HTERT RPE-1 (cell line): ENCODE measurements around the gene DYRK1A.

Experiments
- in situ Hi-C: fragments of 300-500 bp; cut with MboI; formaldehyde crosslinking; loops from 4 replicates; pipeline ENCODE4 v1.14.3; 2020; ENCODE audit warnings: low sequenced_read_pairs

Gene DYRK1A

DNA sequence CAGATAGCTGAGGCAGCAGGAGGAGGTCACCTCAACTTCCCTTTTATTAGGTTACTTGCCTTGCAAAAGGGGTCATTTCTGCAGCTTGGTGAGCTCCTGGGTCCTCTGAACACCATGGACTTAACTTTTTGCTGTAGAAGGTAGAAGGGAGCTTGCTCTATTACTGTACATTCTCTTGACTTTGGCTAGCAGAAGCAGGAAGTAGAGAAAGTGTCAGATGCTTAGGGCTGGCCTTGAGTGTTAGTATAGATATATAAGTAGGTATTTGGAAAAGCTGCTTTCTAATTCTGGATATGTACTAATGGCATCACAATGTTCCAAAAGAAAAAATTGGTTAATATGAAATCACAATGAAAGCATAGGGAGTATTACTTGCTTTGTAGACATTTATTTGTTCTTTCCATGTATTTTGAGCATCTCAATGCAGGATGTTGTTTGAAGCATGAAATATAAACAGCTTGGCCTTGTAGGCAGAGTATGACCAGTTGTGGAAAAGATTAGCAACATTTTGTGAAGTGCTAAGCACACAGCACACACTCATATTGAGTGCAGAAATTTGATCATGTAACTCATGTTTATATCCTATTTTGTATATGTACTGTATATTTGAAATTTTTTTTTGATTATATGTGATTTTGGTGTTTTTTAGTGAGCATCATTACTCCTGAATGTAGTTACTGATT lies 108.8 kb downstream of the DYRK1A start:
- in situ Hi-C loops, result no loop called here

DNA sequence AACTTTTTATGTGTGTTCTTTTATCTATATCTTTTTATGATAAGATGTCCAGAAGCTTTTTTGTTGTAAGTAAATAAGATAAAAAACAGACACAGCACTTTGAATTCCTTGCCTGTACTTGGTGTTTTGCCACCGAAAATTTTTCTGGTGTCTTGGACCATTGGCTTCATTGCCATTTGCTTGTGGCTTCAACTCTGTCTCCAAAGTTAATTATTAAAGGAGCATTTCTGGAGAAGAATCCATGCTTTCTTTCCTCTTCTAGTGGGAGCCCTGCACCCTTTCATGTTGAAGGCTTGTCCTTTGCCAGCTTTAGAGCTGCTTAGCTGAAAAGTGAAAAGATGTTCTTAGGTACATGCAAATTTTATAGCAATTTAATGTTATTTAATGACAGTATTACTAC lies 112.2 kb downstream of the DYRK1A start:
- in situ Hi-C loops, result no loop called here

DNA sequence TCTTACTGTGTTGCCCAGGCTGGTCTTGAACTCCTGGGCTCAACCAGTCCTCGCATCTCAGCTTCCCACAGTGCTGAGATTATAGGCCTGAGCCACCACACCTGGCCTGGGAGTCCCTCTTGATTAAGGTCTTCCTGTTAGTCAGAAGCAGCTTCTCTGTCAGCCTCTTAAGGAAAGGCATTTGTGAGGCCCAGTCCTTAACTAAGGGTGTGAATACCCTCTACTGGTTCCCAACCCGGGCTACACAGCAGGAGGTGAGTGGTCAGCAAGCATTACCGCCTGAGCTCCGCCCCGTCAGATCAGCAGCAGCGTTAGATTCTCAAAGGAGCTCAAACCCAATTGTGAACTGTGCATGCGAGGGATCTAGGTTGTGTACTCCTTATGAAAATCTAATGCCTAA lies 117.2 kb downstream of the DYRK1A start:
- in situ Hi-C loops, result no loop called here

DNA sequence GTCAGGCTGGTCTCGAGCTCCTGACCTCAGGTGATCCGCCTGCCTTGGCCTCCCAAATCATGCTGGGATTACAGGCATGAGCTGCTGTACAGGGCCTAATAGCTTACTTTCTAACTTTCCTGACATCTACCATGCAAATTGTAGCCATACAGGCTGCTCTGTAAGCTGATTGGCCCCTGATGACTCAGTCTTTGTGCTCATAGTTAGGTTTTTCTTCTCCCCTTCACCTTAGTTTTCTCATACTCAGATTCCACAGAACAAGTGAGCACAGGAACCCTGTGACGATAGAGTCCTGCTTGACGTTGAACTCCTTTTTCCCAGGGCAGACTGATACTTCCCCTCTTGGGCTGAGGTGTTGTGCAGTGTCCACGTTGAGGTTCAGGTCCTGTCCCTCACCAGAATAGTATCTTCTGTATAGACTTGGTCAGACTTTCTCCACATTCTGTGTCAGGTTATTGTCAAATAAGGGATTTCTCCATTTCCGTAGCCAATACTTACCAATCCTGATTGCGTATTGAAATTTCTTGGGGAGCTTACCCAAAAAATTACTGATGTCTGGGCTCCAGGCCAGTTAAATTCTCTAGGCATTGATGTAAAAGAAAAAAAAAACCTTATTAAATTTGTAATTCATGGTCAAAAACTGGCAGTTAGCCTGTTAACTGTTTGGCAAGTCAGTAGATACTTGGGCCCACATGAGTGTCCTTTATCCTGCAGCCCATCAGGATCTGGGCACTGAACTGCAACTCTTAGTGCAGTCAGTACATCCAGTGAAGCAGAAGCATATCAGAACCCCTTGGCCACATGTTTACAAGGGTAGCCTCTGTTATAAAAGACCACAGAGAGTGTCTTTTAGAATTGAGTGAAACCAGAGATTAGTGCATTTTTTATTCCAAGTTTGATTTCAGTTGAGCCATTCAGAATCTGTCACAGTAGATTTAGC lies 118.2 kb downstream of the DYRK1A start:
- in situ Hi-C loops, result no loop called here

DNA sequence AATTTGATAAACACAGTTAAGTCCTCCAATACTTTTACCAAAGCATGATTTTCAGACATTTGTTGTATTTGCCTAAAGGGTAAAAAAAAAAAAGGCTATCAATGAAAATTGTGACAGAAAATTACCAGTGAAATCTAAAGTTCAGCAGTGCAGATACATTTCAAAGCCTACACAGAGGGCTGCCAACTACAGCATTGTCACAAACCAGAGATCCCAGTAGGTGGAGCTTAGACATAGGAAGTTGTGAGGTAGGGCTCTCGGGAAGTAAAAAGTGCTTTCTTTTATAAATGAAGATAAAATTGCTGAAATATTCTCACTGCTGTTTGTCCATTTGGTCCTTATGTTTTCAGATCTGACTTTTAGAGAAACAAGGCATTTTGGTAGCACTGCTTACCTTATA lies 123.0 kb downstream of the DYRK1A start:
- in situ Hi-C loops, result no loop called here

DNA sequence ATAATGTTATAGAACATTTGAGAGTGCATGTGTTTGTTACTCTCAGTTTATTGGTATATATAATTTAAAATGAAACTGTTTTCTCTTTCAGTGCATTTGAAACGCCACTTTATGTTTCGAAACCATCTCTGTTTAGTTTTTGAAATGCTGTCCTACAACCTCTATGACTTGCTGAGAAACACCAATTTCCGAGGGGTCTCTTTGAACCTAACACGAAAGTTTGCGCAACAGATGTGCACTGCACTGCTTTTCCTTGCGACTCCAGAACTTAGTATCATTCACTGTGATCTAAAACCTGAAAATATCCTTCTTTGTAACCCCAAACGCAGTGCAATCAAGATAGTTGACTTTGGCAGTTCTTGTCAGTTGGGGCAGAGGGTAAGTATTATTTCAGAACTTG lies 123.5 kb downstream of the DYRK1A start:
- in situ Hi-C loops, result no loop called here

DNA sequence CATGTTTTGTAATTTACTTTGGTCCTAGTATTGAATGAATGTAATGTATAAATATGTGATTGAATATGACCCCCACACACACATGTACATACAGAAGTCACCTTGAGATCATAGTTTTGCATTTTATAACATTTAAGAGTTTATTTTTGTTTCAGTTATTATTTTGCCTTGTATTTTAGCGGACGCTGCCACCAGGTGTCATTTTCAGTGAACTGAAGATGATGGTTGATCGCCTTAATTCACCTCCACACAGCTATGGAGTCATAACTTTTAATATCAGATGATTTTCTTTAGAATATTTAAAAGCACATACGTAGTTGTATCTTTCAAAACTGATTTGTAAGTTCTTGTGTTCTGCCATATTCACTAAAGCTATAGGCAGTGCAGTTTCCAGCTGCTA lies 130.4 kb downstream of the DYRK1A start:
- in situ Hi-C loops, result no loop called here

DNA sequence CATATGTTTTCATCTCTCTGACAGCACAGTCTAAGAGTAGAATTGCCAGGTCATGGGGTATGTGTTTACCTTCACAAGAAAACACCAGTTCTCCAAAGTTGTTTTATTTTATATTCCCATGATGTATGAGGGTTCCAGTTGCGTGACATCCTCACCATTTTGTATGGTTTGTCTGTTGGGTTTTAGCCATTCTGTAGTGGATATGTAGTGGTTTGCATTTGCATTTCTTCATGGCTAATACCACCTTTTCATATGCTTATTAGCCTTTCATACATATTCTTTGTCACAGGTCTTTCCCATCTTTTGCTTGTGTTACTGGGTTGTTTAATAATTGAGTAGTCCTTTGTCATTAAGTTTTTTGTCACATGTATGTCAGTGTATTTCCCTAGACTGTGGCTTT lies 132.1 kb downstream of the DYRK1A start:
- in situ Hi-C loops, result no loop called here

DNA sequence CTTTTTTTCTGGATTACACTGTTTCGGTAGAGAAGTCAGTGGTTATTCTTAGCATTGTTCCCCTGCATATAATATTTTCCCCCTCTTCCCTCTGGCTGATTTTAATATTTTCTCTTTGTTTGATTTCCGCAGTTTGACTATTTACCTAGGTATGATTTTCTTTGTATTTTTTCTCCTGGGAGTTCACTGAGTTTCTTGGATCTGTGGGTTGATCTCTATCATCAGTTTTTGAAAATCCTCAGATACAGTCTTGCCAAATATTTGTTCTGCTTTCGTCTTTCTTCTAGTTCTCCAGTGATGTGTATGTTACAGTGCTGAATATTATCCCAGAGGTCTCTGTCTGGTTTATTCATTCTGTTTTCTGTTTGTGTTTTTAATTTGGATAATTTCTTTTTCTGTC lies 136.4 kb downstream of the DYRK1A start:
- in situ Hi-C loops, result no loop called here

DNA sequence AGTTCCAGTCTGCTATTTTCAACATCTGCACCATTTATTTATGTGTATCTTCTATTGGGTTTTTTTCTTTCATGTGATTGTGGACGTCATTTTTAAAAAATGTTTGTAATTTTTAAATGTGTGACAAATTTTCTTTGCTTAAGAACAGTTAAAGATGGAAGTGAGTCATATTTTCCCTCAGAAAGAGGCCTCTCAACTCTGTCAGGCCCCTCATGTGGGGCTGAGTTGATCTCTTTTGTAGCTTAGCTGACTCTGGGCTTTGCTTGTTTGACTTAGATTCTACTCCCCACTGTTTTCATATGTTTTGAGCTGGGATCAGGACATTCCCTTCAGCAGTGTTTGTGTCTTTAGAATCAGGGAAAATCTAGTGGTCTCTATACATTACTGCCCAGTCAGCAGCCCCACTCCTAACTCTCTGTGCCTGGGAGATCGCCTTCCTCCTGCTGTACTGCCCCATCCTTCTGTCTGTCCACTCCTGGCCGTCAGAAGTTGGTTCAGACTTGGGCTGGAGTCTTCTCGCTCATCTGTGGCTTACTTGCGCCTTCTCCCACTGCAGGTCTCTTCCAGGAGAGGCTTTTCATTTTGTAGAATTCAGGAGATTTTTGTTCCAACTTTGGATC lies 137.4 kb downstream of the DYRK1A start:
- in situ Hi-C loops, result no loop called here

DNA sequence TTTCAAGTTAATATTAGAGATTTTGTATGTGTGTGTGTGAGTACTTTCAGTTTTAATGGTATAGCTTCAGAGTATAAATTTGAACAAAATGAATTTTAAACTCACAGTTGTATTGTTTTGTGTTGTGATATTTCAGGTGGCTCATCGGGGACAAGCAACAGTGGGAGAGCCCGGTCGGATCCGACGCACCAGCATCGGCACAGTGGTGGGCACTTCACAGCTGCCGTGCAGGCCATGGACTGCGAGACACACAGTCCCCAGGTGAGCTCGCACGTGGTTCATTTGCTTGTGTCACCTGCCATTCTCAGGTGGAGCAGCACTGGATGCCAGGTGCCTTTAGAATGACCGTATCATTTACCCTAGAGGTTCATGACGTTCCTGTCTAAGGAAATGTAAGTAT lies 139.4 kb downstream of the DYRK1A start:
- in situ Hi-C loops, result no loop called here

DNA sequence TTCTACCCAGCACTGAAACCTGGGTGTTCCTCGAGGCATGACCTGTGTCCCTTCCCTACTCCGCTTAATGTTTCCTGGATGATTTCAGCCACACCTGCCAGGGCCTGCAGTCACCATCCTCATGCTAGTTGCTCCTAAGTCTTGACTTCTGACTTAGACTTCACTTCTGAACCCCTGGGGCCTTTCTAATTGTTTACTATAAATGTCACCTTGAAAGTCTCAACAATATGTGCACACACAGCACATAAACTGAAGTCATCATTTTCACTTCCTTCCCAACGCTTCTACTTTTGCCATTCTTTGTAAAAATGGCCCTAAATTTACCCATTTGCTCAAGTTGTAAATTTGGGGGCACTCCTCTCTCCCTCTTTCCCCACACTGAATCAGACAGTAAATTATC lies 141.1 kb downstream of the DYRK1A start:
- in situ Hi-C loops, result no loop called here

DNA sequence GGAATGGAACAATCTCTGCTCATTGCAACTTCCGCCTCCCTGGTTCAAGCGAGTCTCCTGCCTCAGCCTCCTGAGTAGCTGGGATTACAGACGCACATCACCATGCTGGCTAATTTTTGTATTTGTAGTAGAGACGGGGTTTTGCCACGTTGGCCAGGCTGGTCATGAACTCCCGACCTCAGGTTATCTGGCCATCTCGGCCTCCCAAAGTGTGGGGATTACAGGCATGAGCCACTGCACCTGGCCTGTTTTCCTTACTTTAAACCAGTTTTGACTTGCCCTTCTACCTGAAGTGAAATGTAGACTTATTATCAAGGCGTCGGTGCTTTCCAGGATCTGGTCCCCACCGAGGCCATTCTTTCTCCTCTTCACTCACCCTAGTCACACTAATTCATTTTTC lies 141.8 kb downstream of the DYRK1A start:
- in situ Hi-C loops, result no loop called here

DNA sequence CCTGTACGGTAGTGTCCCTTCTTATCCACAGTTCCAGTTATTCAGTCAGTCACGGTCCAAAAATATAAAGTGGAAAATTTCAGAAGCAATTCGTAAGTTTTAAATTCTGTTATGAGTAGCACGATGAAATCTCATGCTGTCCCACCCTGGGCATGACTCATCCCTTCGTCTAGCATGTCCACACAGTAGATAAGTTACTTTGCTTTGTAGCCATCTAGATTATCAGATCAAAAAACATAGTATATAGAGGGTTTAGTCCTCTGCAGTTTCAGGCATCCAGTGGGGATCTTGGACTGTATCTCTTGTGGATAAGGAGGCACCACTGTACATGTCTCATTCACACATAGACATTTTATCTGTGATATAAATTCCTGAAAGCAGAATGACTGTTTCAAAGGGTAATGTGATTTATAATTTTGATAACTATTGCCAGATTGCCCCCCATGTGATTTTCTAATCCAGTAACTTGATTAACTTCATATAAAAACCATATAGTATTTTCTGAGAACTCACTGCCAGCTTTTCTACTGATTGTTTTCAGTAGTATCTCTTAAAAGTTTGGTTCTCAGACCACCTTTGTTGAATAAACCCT lies 143.3 kb downstream of the DYRK1A start:
- in situ Hi-C loops, result no loop called here

DNA sequence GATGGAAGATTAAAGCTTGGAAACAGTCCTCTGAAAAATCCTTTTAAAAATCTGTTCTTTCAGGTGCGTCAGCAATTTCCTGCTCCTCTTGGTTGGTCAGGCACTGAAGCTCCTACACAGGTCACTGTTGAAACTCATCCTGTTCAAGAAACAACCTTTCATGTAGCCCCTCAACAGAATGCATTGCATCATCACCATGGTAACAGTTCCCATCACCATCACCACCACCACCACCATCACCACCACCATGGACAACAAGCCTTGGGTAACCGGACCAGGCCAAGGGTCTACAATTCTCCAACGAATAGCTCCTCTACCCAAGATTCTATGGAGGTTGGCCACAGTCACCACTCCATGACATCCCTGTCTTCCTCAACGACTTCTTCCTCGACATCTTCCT lies 145.3 kb downstream of the DYRK1A start:
- in situ Hi-C loops, result no loop called here

DNA sequence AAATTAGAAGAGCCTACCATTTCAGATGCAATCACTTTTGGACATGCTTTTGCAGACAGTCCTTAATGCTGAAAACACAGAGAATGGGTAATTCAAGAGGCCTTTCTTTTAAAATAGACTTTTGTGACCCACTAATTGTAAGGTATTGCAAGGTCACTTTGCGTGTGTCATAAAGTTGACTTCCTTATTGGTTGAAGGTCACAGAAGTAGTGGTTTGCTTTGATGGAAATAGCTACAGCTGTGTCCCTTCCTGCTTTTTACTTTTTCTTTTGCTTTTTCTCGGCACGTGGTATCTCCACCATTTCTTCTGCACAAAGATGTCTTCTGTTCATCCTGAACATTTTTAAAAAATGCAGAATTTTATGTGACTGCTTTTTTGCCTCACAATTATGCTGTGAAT lies 146.8 kb downstream of the DYRK1A start:
- in situ Hi-C loops, result no loop called here

DNA sequence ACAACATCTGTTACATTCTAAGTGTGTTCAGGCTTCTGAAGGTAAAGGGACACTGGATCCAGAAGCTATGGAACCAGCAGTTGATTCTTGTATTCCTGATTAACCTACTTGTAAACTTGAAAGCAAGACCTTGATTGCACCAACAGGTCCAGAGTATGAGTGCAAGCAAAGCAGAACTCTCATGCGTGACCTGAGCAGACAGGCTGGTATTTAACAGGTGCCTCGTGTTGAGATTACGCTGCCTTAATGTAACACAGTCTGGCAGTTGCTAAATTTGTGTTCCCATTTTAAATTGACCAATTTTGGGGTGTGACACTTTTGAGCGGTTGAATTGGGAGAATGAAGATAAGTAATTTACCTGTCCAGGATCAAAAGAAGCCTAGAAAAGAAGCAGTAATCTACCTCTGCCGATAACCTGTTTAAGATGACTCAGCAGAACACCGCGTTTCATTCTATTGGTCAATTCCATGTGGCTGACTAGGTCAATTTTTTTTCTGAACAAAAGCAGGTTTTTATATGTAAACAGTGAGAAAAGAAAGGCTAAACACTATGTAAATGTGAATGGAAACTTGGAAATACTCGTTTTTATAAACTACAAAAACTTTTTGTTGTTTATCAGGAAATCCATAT lies 147.6 kb downstream of the DYRK1A start:
- in situ Hi-C loops, result no loop called here

DNA sequence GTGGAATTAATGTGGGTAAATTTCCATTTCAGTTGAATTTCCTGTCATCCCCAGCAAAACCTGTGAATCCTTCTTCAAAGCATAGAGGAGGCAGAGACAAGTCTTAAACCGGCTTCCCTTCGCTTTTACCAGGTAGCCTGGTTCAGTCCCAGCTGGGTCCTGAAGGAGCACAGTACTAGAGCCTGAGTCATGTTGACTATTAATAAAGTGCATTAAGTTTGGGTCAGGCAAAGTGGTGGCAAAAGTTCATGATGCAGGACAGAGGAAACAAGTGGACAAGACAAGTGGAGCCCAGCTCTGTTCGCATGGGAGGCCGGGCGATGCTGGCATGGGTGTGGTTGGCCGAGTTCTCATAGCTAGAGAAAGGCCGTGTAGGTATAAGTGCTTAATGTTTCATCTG lies 150.4 kb downstream of the DYRK1A start:
- in situ Hi-C loops, result no loop called here

DNA sequence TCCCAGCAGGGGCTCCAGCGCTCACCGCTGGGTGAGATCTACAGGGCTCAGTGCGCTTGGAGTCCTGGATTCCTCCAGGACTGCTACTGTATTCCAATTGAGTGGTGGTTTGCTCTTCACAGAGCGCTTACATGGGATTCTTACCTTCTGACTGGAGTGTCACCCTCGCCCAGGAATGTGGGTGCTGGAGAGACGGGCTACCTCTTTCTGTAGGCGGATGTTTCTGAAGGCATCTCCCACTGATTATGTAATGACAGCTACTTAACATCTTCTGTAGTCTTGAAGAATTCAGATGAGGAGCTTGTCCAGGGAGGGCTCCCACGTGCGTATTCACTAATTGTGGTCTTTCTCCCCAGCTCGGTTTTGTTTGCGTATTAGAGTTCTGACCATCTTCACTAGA lies 154.2 kb downstream of the DYRK1A start:
- in situ Hi-C loops, result no loop called here

DNA sequence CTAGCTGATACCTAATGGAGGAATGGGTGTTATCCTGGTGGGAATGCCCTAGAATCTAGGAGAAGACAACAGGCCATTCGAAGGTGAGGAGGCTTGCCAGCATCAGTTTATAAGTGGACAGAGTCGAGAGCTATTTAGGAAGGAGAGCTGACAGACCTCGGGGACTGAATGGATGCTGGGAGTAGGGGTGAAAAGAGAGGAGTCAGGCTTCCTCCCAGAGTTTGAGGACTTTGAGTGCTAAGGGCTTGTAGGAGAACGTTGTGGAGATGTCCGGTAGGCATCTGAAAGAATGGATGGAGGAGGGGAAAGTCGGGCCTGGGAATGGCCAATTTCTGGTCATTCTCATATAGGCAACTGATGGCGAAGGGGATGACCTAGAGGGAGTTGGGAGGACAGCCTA lies 155.1 kb downstream of the DYRK1A start:
- in situ Hi-C loops, result no loop called here

DNA sequence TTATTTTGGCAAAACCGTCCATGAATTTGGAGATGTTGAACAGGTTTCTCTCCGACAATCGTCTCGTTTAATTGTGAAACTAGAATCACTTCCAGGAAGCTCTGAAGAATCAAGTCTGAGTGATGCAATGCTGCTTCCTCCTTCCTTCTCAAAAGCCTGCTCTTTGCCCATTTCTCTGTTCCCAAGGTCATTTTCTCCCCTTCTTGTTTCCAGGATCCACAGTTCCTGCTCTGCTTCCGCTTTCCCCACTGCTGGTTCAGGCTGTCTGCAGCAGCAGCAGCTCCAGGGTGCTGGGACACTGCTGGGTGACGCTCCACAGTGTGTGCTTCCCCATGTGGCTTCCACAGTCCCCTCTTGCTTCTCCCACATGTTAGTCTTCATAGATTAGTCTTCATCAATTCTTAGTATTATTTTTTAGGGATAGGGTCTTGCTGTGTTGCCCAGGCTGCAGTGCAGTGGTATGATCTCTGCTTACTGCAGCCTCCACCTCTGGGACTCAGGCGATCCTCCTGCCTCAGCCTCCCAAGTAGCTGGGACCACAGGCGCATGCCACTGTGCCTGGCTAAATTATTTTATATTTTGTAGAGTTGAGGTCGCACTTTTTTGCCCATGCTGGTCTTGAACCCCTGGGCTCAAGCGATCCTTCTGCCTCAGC lies 156.2 kb downstream of the DYRK1A start:
- in situ Hi-C loops, result no loop called here
